Choroid plexus epithelial cell (primary cell): ENCODE measurements around the gene RUBCN.
"Not testable (repeated sequence)": the region's sequence is repeated elsewhere in the genome, so short reads cannot be mapped to it uniquely, and the experiment has no call there.

Experiments used
- DNase-seq: peaks from one replicate; pipeline ENCODE4 v3.0.0-alpha.2; 2010; ENCODE audit warnings: low read depth
- H3K4me3 ChIP-seq: 2 replicates; pipeline ENCODE4 v1.5.1; 2011; ENCODE audit warnings: low read depth, mild to moderate bottlenecking, control low read depth, low read length, moderate library complexity
- CTCF ChIP-seq: conservative IDR thresholded peaks from 2 replicates; pipeline ENCODE4 v1.5.1; 2011; ENCODE audit warnings: low read depth, mild to moderate bottlenecking, control low read depth, inconsistent platforms, low read length, moderate library complexity

Gene RUBCN

GRCh38 chr3:197736010-197736490 is 654 bp downstream of the RUBCN start:
- peak; percentile 10 for DNase-seq
- peak overlapping the region; percentile 92 for H3K4me3 ChIP-seq
- no peak for TF ChIP-seq CTCF

- no peak overlapping the region for H3K4me3 ChIP-seq
- TF ChIP-seq CTCF = no peak
- DNase-seq = no peak
Observed at GRCh38 chr3:197734667-197735318, 1.9 kb downstream of the RUBCN start.

- no peak for DNase-seq
- no peak for TF ChIP-seq CTCF
- H3K4me3 ChIP-seq = no peak overlapping the region
Observed at GRCh38 chr3:197733042-197733441, 3.7 kb downstream of the RUBCN start.

- not testable (repeated sequence) for DNase-seq, H3K4me3 ChIP-seq
Observed at GRCh38 chr3:197731483-197731882, 5.2 kb downstream of the RUBCN start.

GRCh38 chr3:197730770-197731169 is 5.9 kb downstream of the RUBCN start:
- DNase-seq = not testable (repeated sequence)

GRCh38 chr3:197730200-197730599 is 6.5 kb downstream of the RUBCN start:
- no peak overlapping the region for H3K4me3 ChIP-seq
- TF ChIP-seq CTCF = no peak
- peak; percentile 79 for DNase-seq

More at GRCh38 chr3:197730770-197731169, 5.9 kb downstream of the RUBCN start:
- H3K4me3 ChIP-seq = not testable (repeated sequence)

- DNase-seq = no peak
- H3K4me3 ChIP-seq = no peak overlapping the region
- TF ChIP-seq CTCF = no peak
Observed at GRCh38 chr3:197728487-197728886, 8.2 kb downstream of the RUBCN start.

- DNase-seq = not testable (repeated sequence)
Observed at GRCh38 chr3:197727878-197728277, 8.8 kb downstream of the RUBCN start.

More at GRCh38 chr3:197727878-197728277, 8.8 kb downstream of the RUBCN start:
- not testable (repeated sequence) for H3K4me3 ChIP-seq
